BJ (cell line): ENCODE measurements around the gene CPT2. TPM values are rescaled to one million over a fixed set of nuclear protein-coding genes. Genes with fewer than 3 reads are reported as not detected.

Experiments used
- CTCF ChIA-PET: fragments of 350-600 bp; formaldehyde crosslinking; extraction: SDS; loops from one replicate; lab custom pipeline; 2021; ENCODE audit warnings: antibody characterized with exemption, inconsistent platforms; lab: Yijun Ruan, JAX
- POLR2A ChIA-PET: fragments of 300-600 bp; sonication (Branson Sonifier 250); formaldehyde crosslinking; extraction: SDS; loops from one replicate; lab custom pipeline; 2021; ENCODE audit warnings: antibody characterized with exemption; lab: Charles Lee
- DNase-seq: peaks from one replicate; pipeline ENCODE4 v3.0.0-alpha.2; 2011; ENCODE audit warnings: low read depth
- H3K27me3 ChIP-seq: 2 replicates; pipeline ENCODE4 v1.6.0; 2011; ENCODE audit warnings: low read length; ENCODE audit not compliant: control insufficient read depth, insufficient read depth
- H3K36me3 ChIP-seq: 2 replicates; pipeline ENCODE4 v1.5.1; 2011; ENCODE audit warnings: low read length; ENCODE audit not compliant: control insufficient read depth, insufficient read depth
- H3K4me3 ChIP-seq: 2 replicates; pipeline ENCODE4 v1.5.1; 2011; ENCODE audit warnings: low read depth, mild to moderate bottlenecking, control low read depth, low read length
- polyA plus RNA-seq: library from polyadenylated mRNA; depleted of rRNA; stranded (reverse); fragments of >200 nt; gene quantifications from 2 replicates; pipeline ENCODE4 v1.2.3, GENCODE V29; 2011
- TF ChIP-seq, protein P1 (sequence below): IDR thresholded peaks from 2 replicates; pipeline ENCODE4 v1.5.1; 2011; ENCODE audit warnings: low read depth, mild to moderate bottlenecking, control low read depth, inconsistent platforms, low read length, moderate library complexity; ENCODE audit not compliant: insufficient read depth

CPT2 gene
- polyA plus RNA-seq, 1 experiment: 20.6 TPM

DNA sequence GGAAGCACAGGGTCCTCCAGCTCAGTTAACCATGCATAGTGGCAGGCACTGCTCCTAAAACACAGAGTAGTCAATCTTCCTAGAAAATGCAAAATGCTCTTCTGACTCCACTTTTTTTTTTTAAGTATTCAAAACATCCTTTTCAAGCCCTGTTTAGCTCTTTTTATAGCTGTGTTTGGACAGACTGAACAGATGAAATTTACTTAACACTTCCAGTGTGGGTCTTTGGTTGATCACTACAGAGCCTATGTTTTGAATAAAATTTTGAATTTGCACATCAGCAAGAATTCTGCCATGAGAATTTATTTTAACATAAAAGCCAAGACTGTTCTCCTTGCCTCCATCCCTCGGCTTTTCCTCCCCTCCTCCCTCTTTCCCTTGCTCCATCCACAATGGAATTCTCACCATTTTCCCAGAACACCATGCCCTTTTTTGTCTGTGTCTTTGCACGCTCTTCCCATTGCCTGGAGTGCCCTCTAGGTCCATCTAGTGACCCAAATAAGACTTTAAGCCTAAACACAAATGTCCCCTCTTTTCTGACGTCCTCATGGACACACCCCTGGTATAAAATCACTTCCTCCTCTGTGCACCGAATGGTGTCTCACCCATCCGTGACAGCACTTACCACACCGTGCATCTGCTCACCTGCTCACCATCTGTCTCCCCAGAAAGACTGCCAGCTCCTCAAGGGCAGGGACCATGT lies 24.0 kb upstream of the CPT2 start:
- DNase-seq: peak; percentile 77
- H3K27me3 ChIP-seq: no peaks in the 10 kb centered on the region
- TF ChIP-seq, protein P1, sequence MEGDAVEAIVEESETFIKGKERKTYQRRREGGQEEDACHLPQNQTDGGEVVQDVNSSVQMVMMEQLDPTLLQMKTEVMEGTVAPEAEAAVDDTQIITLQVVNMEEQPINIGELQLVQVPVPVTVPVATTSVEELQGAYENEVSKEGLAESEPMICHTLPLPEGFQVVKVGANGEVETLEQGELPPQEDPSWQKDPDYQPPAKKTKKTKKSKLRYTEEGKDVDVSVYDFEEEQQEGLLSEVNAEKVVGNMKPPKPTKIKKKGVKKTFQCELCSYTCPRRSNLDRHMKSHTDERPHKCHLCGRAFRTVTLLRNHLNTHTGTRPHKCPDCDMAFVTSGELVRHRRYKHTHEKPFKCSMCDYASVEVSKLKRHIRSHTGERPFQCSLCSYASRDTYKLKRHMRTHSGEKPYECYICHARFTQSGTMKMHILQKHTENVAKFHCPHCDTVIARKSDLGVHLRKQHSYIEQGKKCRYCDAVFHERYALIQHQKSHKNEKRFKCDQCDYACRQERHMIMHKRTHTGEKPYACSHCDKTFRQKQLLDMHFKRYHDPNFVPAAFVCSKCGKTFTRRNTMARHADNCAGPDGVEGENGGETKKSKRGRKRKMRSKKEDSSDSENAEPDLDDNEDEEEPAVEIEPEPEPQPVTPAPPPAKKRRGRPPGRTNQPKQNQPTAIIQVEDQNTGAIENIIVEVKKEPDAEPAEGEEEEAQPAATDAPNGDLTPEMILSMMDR: peak; percentile 54
- POLR2A ChIA-PET: no interaction called here
- H3K36me3 ChIP-seq: no peaks in the 10 kb centered on the region
- CTCF ChIA-PET: interaction anchor here (0.9 to 1.8 kb wide), 13 partner anchors 8 to 253 kb away, joined by 3 to 9 read pairs (median 3); no protein-coding TSS in a partner anchor
- H3K4me3 ChIP-seq: no peak overlapping the region

DNA sequence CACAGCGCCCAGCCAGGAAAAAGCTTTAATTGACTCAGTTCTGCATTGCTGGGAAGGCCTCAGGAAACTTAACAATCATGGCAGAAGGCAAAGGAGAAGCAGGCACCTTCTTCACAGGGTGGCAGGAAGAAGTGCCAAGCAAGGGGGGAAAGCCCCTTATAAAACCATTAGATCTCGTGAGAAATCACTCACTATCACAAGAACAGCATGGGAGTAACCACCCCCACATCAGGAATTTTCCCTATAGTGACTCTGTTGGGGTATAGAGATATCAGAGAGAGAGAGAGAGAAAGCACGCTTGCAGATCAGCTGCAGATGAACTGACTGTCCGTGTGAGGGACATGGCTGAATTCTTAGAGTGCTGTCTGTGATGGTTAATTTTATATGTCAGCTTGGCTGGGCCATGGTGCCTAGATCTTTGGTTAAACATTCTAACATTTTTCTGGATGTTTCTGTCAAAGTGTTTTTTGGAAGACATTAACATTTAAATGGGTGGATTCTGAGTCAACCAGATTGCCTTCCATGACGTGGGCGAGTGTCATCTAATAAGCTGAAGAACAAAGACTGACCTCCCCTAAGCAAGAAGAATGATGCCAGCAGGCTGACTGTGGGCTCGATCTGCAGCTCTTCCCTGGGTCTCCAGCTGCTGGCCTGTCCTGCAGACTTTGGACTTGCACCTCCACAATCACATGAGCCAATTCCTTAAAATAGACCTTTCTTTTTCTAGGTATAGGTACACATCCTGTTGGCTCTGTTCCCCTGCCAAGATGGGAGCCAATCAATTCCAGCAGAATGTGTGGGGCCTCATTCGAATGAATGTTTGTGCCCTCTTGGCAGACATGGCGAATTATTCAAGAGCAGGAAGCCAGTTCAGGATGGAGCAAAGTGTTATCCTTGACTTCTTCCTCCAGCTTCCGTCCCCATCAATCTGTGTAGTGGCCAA lies 21.4 kb upstream of the CPT2 start:
- TF ChIP-seq, protein P1: no peak
- H3K36me3 ChIP-seq: no peaks in the 10 kb centered on the region
- DNase-seq: no peak
- no peak overlapping the region for H3K4me3 ChIP-seq
- ChIA-PET POLR2A (interaction anchor here (0.6 kb wide), 1 partner anchor 1276 kb away, joined by 3 read pairs; no protein-coding TSS in a partner anchor), CTCF (interaction anchor here (0.9 to 1.4 kb wide), 2 partner anchors 83 to 252 kb away, joined by 3 to 4 read pairs; no protein-coding TSS in a partner anchor)
- no peaks in the 10 kb centered on the region for H3K27me3 ChIP-seq

GRCh38 chr1:53176452-53177208 lies 20.0 kb upstream of the CPT2 start:
- no peak overlapping the region for H3K4me3 ChIP-seq
- DNase-seq: no peak
- no peaks in the 10 kb centered on the region for H3K36me3 ChIP-seq
- ChIA-PET POLR2A (no interaction called here), CTCF (interaction anchor here (0.7 to 1.4 kb wide), 6 partner anchors 24 to 330 kb away, joined by 3 to 5 read pairs (median 3); no protein-coding TSS in a partner anchor)
- no peaks in the 10 kb centered on the region for H3K27me3 ChIP-seq
- TF ChIP-seq, protein P1: peak; percentile 40

DNA sequence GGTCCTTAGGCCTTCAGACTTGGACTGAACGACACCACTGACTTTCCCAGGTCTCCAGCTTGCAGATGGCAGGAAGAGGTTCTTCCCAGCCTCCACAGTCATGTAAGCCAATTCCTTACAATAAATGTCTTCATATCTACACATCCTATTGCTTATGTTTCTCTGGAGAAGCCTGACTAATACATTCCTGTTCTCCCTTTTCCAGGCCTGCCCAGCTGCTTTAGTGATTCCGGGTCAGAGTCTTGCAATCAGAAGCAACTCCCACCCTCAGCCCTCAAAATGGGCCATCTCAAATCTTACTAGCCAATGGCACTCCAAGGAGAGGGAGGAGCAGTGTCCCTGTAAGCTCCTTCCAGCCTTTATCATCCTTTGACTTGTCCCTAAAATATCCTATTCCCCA lies 16.4 kb upstream of the CPT2 start:
- CTCF ChIA-PET: interaction anchor here (0.5 to 1.2 kb wide), 7 partner anchors 8 to 481 kb away, joined by 3 to 4 read pairs (median 3); partner anchors contain the start of gene ECHDC2
- H3K36me3 ChIP-seq: no peaks in the 10 kb centered on the region
- no peak overlapping the region for H3K4me3 ChIP-seq
- TF ChIP-seq, protein P1: no peak
- POLR2A ChIA-PET: interaction anchor here (0.6 kb wide), 1 partner anchor 120 kb away, joined by 3 read pairs; no protein-coding TSS in a partner anchor
- no peaks in the 10 kb centered on the region for H3K27me3 ChIP-seq
- DNase-seq: no peak
